GM04504 (cell line): ENCODE results near the gene ANKRD55.
"Not testable (repeated sequence)": the region's sequence is repeated elsewhere in the genome, so short reads cannot be mapped to it uniquely, and the experiment has no call there.

Experiments
- DNase-seq: peaks from one replicate; pipeline ENCODE4 v3.0.0-alpha.2; 2012; ENCODE audit warnings: low read depth

The ANKRD55 gene

GRCh38 chr5:56233230-56233629 lies at the start of gene ANKRD55:
Gene ANKRD55 (minus strand): TSS chr5:56233330. CDS start chr5:56232913, 417 bp downstream.
- no peak for DNase-seq

DNA sequence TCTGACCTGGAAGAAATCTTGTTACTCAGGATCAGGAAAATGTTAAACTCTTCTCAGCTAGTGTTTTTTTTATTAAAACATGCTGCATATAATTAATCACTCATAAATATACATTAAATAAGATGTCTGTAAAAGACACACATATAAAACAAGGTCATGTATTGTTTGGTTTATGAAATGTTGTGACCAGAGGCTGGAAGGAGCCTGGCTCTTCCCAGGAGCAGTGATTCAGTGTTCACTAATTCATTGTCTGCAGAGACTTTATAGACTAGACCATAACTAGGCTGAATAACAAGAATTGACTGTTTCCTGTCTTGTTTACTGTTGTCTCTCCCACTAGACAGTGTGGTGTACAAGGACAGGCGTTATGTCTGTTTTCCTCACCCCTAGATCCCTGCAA lies 49.1 kb upstream of the ANKRD55 start:
- DNase-seq: no peak

GRCh38 chr5:56281489-56282165 lies 48.5 kb upstream of the ANKRD55 start:
- DNase-seq: no peak

GRCh38 chr5:56279979-56280378 lies 46.8 kb upstream of the ANKRD55 start:
- DNase-seq: no peak

DNA sequence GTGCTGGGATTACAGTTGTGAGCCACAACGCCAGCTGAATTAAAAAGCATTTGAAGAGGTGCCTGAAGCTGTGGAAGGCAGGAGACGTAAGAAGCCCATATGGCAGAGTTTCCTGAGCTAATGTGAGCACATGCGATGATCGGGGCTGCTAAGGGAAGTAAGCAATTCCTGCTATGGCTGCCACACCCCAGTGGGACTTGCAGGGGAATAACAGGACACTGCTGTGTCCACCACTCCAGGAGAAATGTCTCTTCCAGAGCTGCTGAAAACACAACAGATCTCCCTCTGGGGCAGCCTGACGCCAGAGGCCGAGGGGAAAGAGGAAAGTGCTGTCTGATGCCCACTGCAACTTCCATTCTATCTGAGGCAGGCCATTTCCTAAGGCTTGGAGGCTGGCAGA lies 46.2 kb upstream of the ANKRD55 start:
- no peak for DNase-seq

DNA sequence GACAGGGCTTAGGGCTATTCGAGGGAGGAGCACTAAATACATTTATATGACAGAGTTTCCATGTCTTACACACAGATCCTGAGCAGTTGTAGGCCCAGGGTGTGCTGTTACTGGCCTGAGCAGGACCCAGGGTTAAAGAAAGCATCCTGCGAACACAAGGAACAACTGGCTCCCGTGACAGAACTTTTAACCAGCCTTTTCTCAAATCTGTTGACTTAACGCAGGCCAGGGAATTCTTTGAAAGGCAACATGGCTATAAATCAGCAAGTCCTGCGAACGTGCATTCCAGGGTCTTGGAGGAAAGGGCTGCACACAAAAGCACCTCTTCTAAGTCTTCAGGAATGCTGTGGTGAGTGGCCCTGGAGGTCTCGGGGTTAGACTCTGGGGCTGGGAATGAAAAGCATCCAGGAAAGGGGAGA lies 45.2 kb upstream of the ANKRD55 start:
- peak; percentile 55 for DNase-seq

DNA sequence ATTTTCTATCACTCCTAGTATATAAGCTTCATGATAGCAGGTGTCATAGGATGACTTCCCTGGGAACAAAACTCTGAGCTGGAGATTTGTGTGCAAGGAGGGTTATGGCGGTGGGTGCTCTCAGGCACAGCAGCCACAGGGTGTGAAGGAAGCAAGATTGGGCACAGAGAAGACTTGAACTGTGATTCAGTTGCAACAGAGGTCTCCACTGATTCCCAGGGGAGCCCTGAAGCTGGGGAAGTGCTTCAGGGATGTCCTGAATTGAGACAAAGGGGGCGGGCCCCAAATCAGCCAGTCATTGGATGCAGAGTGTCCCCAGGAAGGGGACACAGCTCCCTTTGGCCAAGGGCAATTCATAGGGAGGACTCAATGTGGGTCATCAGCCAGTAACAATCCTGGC lies 44.4 kb upstream of the ANKRD55 start:
- DNase-seq: no peak

GRCh38 chr5:56273376-56273955 lies 40.3 kb upstream of the ANKRD55 start:
- no peak for DNase-seq

GRCh38 chr5:56272765-56273164 lies 39.6 kb upstream of the ANKRD55 start:
- no peak for DNase-seq

GRCh38 chr5:56270568-56271392 lies 37.6 kb upstream of the ANKRD55 start:
- peak; percentile 64 for DNase-seq

DNA sequence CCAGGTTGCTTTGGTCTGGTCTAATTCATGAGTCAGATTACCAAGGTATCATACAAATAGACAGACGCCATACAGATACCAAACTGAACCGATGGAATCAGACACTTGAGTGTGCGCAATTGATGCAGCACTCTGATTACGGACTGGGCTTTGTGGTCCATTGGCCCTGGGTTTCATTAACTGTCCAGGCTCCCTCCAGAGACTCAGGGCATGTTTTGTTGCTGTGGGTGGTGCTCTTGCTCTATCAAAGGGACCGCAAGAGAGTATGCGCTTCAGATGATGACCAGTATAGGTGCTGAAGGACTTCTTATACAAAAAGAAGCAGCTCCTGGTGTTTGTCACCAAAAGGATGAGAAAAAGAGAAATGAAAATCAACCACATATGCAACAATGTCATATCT lies 36.9 kb upstream of the ANKRD55 start:
- DNase-seq: no peak

GRCh38 chr5:56269216-56269927 lies 36.2 kb upstream of the ANKRD55 start:
- no peak for DNase-seq

GRCh38 chr5:56268707-56269106 lies 35.6 kb upstream of the ANKRD55 start:
- DNase-seq: not testable (repeated sequence)

- DNase-seq: no peak
These were observed 34.7 kb upstream of the ANKRD55 start for GRCh38 chr5:56267856-56268255.

- no peak for DNase-seq
These were observed 31.4 kb upstream of the ANKRD55 start for GRCh38 chr5:56264417-56265025.

DNA sequence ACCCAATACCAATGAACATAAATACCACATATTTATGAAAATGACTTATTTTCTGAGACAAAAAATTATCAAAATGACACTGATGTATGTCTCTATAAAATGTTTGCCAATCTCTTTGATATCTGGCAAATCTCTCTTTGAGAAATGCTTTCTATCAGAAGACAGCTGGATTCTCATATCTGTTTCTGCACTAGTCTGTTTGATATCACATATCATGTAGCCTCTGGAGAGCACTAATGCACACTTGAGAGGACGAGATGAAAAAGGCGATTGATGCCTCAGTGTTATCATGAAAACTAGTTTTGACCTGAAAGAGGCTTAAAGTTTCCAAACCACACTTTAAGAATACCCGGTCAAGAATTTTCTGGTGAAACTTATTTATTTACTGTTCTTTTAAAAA lies 29.1 kb upstream of the ANKRD55 start:
- DNase-seq: no peak

DNA sequence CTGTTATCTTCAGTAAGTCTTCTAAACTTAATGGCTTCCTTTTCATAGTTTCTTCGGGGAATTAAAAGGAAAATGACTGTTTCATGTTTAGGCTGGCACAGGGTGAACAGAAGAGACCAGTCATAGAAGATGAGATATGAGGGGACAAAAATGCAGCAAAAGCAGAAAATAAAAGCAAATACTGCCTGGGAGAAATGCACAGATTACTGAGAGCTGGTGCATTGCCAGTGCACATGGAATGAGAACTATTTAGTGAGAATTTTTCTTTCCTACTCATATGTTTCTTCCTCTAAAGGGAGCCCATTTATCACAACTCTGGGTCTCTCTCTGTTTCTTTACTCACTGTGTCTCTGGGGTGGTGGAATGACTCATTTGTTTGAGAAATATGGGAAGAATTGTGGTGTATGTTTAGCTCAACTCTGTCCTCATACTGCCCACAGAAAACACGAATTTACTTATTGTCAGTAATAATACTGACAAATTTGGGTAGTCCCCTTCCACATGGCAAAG lies 25.9 kb upstream of the ANKRD55 start:
- peak; percentile 90 for DNase-seq

GRCh38 chr5:56257763-56258529 lies 24.8 kb upstream of the ANKRD55 start:
- not testable (repeated sequence) for DNase-seq

DNA sequence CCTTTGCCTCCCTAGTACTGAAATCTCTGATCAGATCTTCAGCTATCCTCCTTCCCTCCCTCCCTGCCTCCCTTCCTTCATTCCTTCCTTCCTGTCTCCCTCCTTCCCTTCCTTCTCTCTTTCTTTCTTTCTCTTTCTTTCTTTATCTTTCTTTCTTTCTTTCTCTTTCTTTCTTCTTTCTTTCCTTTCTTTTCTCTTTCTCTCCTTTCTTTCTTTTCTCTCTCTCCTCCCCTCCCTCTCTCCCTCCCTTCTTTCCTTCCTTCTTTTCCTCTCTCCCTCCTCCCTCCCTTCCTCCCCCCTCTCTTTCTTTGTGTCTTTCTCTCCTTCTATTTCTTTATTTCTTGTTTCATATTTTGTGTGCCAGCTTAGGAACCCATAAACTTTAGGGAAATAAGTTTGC lies 23.9 kb upstream of the ANKRD55 start:
- DNase-seq: no peak

- no peak for DNase-seq
These were observed 22.4 kb upstream of the ANKRD55 start for GRCh38 chr5:56255502-56255901.

DNA sequence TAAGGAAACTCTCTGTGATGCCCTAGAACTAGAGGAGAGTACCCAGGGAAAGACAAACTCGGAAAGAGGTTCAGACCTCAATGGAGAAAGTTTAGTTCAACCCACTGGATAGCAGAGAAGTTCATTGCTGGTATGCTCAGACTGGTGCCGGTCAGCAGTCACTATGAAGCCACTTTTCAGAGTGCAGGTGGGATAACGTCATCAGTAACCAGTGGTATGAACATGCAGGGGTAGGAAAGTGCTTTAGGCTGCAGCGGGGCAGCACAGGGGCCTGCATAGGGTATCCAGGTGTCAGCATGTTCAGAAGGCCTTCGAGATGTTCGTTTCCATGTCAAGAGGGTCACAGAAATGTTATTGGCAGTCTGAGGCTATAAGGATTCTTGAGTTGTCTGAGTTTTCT lies 20.8 kb upstream of the ANKRD55 start:
- DNase-seq: no peak
